H1 (cell line): ENCODE measurements around the gene SMIM44. TPM values are rescaled to one million over a fixed set of nuclear protein-coding genes. Genes with fewer than 3 reads are reported as not detected.
A peak's percentile ranks its signal among the peaks of the same experiment; 100 is the strongest.

Experiments used
- CTCF ChIA-PET: fragments of 300-600 bp; sonication (Branson Sonifier 250); formaldehyde crosslinking; loops from one replicate; lab custom pipeline; 2021; ENCODE audit not compliant: partially characterized antibody; lab: Charles Lee
- POLR2A ChIA-PET: fragments of 300-600 bp; sonication (Branson Sonifier 250); formaldehyde crosslinking; loops from one replicate; lab custom pipeline; 2021; ENCODE audit warnings: inconsistent platforms; ENCODE audit not compliant: partially characterized antibody; lab: Charles Lee
- DNase-seq, 2 experiments: peaks; one replicate each; pipeline versions ENCODE4 v3.0.0 to v3.0.0-alpha.2; 2010 to 2022; ENCODE audit warnings: low spot score in 2 of 2, low read depth in 1 of 2, mixed read lengths in 1 of 2
- FAIRE-seq: peaks from 2 replicates; lab custom pipeline; 2011; peaks lifted over from hg19 to GRCh38; lab: Jason Lieb, UNC
- H2AFZ ChIP-seq: 2 replicates; pipeline ENCODE4 v1.8.1; 2012; ENCODE audit warnings: low read length, inconsistent platforms
- H2AK5ac ChIP-seq: 2 replicates; pipeline ENCODE4 v1.6.1; 2013; ENCODE audit warnings: low read depth, low read length
- H2BK120ac ChIP-seq: replicated peaks from 2 replicates; pipeline ENCODE3; 2013; ENCODE audit warnings: low read depth, low read length, inconsistent platforms
- H2BK12ac ChIP-seq: 2 replicates; pipeline ENCODE4 v1.6.1; 2013; ENCODE audit warnings: low read depth, low read length
- H2BK15ac ChIP-seq: 2 replicates; pipeline ENCODE4 v1.6.1; 2013; ENCODE audit warnings: low read length
- H2BK20ac ChIP-seq: 2 replicates; pipeline ENCODE4 v1.6.1; 2013; ENCODE audit warnings: low read length
- H2BK5ac ChIP-seq: 2 replicates; pipeline ENCODE4 v1.6.1; 2013; ENCODE audit warnings: low read depth, low read length
- H3K14ac ChIP-seq: 2 replicates; pipeline ENCODE4 v1.6.1; 2013; ENCODE audit warnings: inconsistent platforms; ENCODE audit not compliant: insufficient read length
- H3K18ac ChIP-seq: 2 replicates; pipeline ENCODE4 v1.6.1; 2013; ENCODE audit warnings: low read length; ENCODE audit errors: extremely low read depth
- H3K23ac ChIP-seq: 2 replicates; pipeline ENCODE4 v1.6.1; 2013; ENCODE audit warnings: inconsistent platforms; ENCODE audit not compliant: insufficient read length
- H3K23me2 ChIP-seq: 2 replicates; pipeline ENCODE4 v1.6.1; 2013; ENCODE audit warnings: low read depth, low read length
- H3K27ac ChIP-seq: 2 replicates; pipeline ENCODE4 v1.6.1; 2011; ENCODE audit warnings: low read depth, low read length, inconsistent platforms
- H3K27me3 ChIP-seq, 4 experiments: replicated peaks in 1 of 4; 1 replicate in 1 of 4; 2 replicates in 3 of 4; pipeline versions ENCODE4 v1.6.1 to v1.8.1; 2011 to 2013; ENCODE audit warnings: low read length in 3 of 4, mild to moderate bottlenecking in 3 of 4, inconsistent platforms in 2 of 4, mixed read lengths in 2 of 4, moderate library complexity in 1 of 4; ENCODE audit not compliant: control insufficient read depth in 3 of 4, insufficient read depth in 3 of 4; ENCODE audit errors: extremely low read depth in 1 of 4
- H3K36me3 ChIP-seq, 4 experiments: 2 replicates each; pipeline versions ENCODE4 v1.6.1 to v1.8.1; 2011 to 2013; ENCODE audit warnings: mild to moderate bottlenecking in 4 of 4, low read length in 3 of 4, moderate library complexity in 2 of 4, control low read depth in 1 of 4, inconsistent platforms in 1 of 4; ENCODE audit not compliant: insufficient read depth in 4 of 4, control insufficient read depth in 2 of 4
- H3K4ac ChIP-seq: replicated peaks from 2 replicates; pipeline ENCODE3; 2013; ENCODE audit warnings: low read length, low read depth, mixed read lengths, inconsistent platforms; ENCODE audit not compliant: insufficient read length
- H3K4me1 ChIP-seq, 4 experiments: replicated peaks in 1 of 4; 1 replicate in 1 of 4; 2 replicates in 3 of 4; pipeline versions ENCODE4 v1.6.1 to v1.8.1; 2011 to 2013; ENCODE audit warnings: low read length in 3 of 4, inconsistent platforms in 2 of 4, mixed read lengths in 1 of 4; ENCODE audit not compliant: insufficient read depth in 4 of 4, control insufficient read depth in 3 of 4
- H3K4me2 ChIP-seq, 2 experiments: 2 replicates each; pipeline versions ENCODE4 v1.6.1 to v1.8.1; 2011 to 2013; ENCODE audit warnings: low read depth in 2 of 2, low read length in 2 of 2, control low read depth in 1 of 2, inconsistent platforms in 1 of 2, mild to moderate bottlenecking in 1 of 2; ENCODE audit not compliant: insufficient read depth in 1 of 2
- H3K4me3 ChIP-seq, 4 experiments: fragments of 200-600, 300-600 bp in 1 of 4; sonication (generic), shearing (Covaris generic), sonication (Bioruptor Twin) in 1 of 4; 2 replicates each; pipeline versions ENCODE4 v1.5.1 to v1.8.1; 2011 to 2016; ENCODE audit warnings: low read length in 4 of 4, low read depth in 3 of 4, control low read depth in 2 of 4, inconsistent platforms in 2 of 4, mild to moderate bottlenecking in 2 of 4, mixed read lengths in 1 of 4, moderate library complexity in 1 of 4; ENCODE audit not compliant: insufficient read depth in 2 of 4; ENCODE audit errors: extremely low read depth in 1 of 4
- H3K56ac ChIP-seq: replicated peaks from 2 replicates; pipeline ENCODE3; 2013; ENCODE audit warnings: low read depth, mild to moderate bottlenecking, mixed read lengths, low read length, inconsistent platforms; ENCODE audit not compliant: insufficient read length
- H3K79me1 ChIP-seq: 2 replicates; pipeline ENCODE4 v1.6.1; 2013; ENCODE audit warnings: low read depth, low read length, control low read depth
- H3K79me2 ChIP-seq, 2 experiments: 2 replicates each; pipeline versions ENCODE4 v1.6.1 to v1.8.1; 2012 to 2013; ENCODE audit warnings: low read length in 2 of 2, mild to moderate bottlenecking in 2 of 2, inconsistent platforms in 1 of 2; ENCODE audit not compliant: insufficient read depth in 2 of 2, control insufficient read depth in 1 of 2
- H3K9ac ChIP-seq, 4 experiments: replicated peaks in 1 of 4; 1 replicate in 1 of 4; 2 replicates in 3 of 4; pipeline versions ENCODE4 v1.6.1 to v1.8.1; 2011 to 2013; ENCODE audit warnings: low read depth in 3 of 4, low read length in 3 of 4, control low read depth in 2 of 4, mild to moderate bottlenecking in 2 of 4, moderate library complexity in 2 of 4, inconsistent platforms in 1 of 4; ENCODE audit errors: extremely low read depth in 1 of 4
- H3K9me3 ChIP-seq, 2 experiments: 2 replicates each; pipeline versions ENCODE4 v1.6.1 to v1.8.1; 2012 to 2013; ENCODE audit warnings: mild to moderate bottlenecking in 2 of 2, moderate library complexity in 2 of 2, control low read depth in 1 of 2, inconsistent platforms in 1 of 2, low read depth in 1 of 2, low read length in 1 of 2, mixed read lengths in 1 of 2; ENCODE audit not compliant: insufficient read depth in 2 of 2
- H4K20me1 ChIP-seq, 2 experiments: replicated peaks in 1 of 2; 2 replicates each; pipeline versions ENCODE3 to v1.8.1; 2011 to 2013; ENCODE audit warnings: inconsistent platforms in 2 of 2, low read length in 2 of 2, mild to moderate bottlenecking in 1 of 2; ENCODE audit not compliant: insufficient read depth in 2 of 2, control insufficient read depth in 1 of 2
- H4K5ac ChIP-seq: 2 replicates; pipeline ENCODE4 v1.6.1; 2013; ENCODE audit warnings: low read length, low read depth, mixed read lengths, inconsistent platforms; ENCODE audit not compliant: insufficient read length
- H4K8ac ChIP-seq: 2 replicates; pipeline ENCODE4 v1.8.0; 2013; ENCODE audit warnings: mild to moderate bottlenecking, moderate library complexity, low read length, inconsistent platforms; ENCODE audit not compliant: insufficient read depth; ENCODE audit errors: extremely low read depth
- H4K91ac ChIP-seq: replicated peaks from 2 replicates; pipeline ENCODE3; 2013; ENCODE audit warnings: low read length, mixed read lengths, inconsistent platforms; ENCODE audit not compliant: insufficient read length
- EP300 ChIP-seq, 2 experiments: IDR thresholded peaks; 1 replicate in 1 of 2; 2 replicates in 1 of 2; pipeline ENCODE4 v1.6.1; 2011 to 2012; ENCODE audit warnings: low read depth in 2 of 2, low read length in 2 of 2, mild to moderate bottlenecking in 2 of 2, borderline replicate concordance in 1 of 2, inconsistent platforms in 1 of 2, moderate library complexity in 1 of 2
- HDAC2 ChIP-seq, 2 experiments: fragments of 300-600 bp in 1 of 2; sonication (generic) in 1 of 2; IDR thresholded peaks; 2 replicates each; pipeline ENCODE4 v1.6.1; 2011 to 2012; ENCODE audit warnings: low read depth in 2 of 2, low read length in 2 of 2, mild to moderate bottlenecking in 2 of 2, moderate library complexity in 2 of 2, borderline replicate concordance in 1 of 2, inconsistent platforms in 1 of 2
- KDM5A ChIP-seq: fragments of 200-600 bp; IDR thresholded peaks from 2 replicates; pipeline ENCODE4 v1.7.1; 2012; ENCODE audit warnings: mild to moderate bottlenecking, low read length, inconsistent platforms, mixed read lengths
- WGBS, 2 experiments: shearing (Covaris generic) in 1 of 2; methylation state at CpG; one replicate each; pipeline versions ENCODE4 v1.1.6 to v1.1.7; 2013 to 2015; ENCODE audit warnings: low lambda C conversion rate in 2 of 2, mixed read lengths in 2 of 2, inconsistent platforms in 1 of 2, low coverage in 1 of 2, missing lambda C conversion rate in 1 of 2; ENCODE audit not compliant: insufficient replicate concordance in 2 of 2, insufficient coverage in 1 of 2, insufficient read length in 1 of 2; ENCODE audit errors: extremely low coverage in 1 of 2, missing lambda C conversion rate in 1 of 2; 5-methylcytosine and 5-hydroxymethylcytosine counted together
- polyA plus RNA-seq, 7 experiments: library from polyadenylated mRNA; depleted of rRNA in 3 of 7; stranded (reverse) in 5 of 7; unstranded in 2 of 7; fragments of >200 nt in 5 of 7; fragments of 200-250 nt in 2 of 7; gene quantifications; 1 replicate in 5 of 7; 2 replicates in 1 of 7; 4 replicates in 1 of 7; pipeline versions ENCODE4 v1.2.1 to v1.2.3, GENCODE V29; 2011 to 2013; ENCODE audit warnings: missing spikeins in 2 of 7, mixed read lengths in 2 of 7
- total RNA-seq: library from RNA; stranded (reverse); fragmentation: NEBNext Ultra II Directional; extraction: Animal tissue kit (Norgen Biotek cat#: 25700); gene quantifications from 2 replicates; pipeline ENCODE4 v1.2.1, GENCODE V29; 2021

SMIM44 gene
- total and polyA plus RNA-seq, 2 of the 8 experiments (the other 6 are each of a cell fraction or from before 2014, with no cell fraction given) = not detected

- no peak overlapping the region for H3K56ac ChIP-seq
- peaks cover 0 to 82% of the 10 kb centered on the region in 2 experiments; a peak in 2 of 4 replicates for H3K79me2 ChIP-seq
- H3K9ac ChIP-seq = no peak overlapping the region
- no peak overlapping the region for H3K14ac ChIP-seq
- ChIA-PET POLR2A (interaction anchor here (1.2 to 1.6 kb wide), 3 partner anchors 8 to 26 kb away, joined by 5 to 7 read pairs (median 5); partner anchors contain the start of gene TEKTIP1), CTCF (interaction anchor here (0.9 to 2.2 kb wide), 7 partner anchors 9 to 384 kb away, joined by 3 to 8 read pairs (median 5); partner anchors contain the start of gene TEKTIP1)
- peaks cover 15 to 34% of the 10 kb centered on the region in 2 experiments for H4K20me1 ChIP-seq
- no peak overlapping the region for H2BK120ac ChIP-seq
- DNase-seq (no peak), FAIRE-seq (no peak)
- H3K36me3 ChIP-seq = no peaks in the 10 kb centered on the region; a peak in 2 of 8 replicates
- TF ChIP-seq EP300 (IDR thresholded peaks at IDR 0.05; ENCODE audit: borderline replicate concordance in 1 of 2, low read depth in 2 of 2, low read length in 2 of 2) (no peak), HDAC2 (IDR thresholded peaks at IDR 0.05; ENCODE audit: borderline replicate concordance in 1 of 2, low read depth in 2 of 2, low read length in 2 of 2) (no peak), KDM5A (no peak)
- H2BK5ac ChIP-seq = no peak overlapping the region
- no peak overlapping the region for H3K18ac ChIP-seq
- H3K4ac ChIP-seq = no peak overlapping the region
- H3K23ac ChIP-seq = no peak overlapping the region
- no peaks in the 10 kb centered on the region for H3K9me3 ChIP-seq
- H2BK15ac ChIP-seq = no peak overlapping the region
- peaks cover 2% of the 10 kb centered on the region; the same call in 1 of the 2 replicates for H3K23me2 ChIP-seq
- H4K8ac ChIP-seq = no peak overlapping the region; the same call in 1 of the 2 replicates
- 0 out of 2 replicates have a peak overlapping the region, but pooled peaks have one; percentile 19 for H3K27ac ChIP-seq
- H2BK20ac ChIP-seq = no peak overlapping the region
- 91% methylated on average over 11 of the region's 17 CpGs; no CpG with 5 or more reads in 1 of the 2 experiments for WGBS, 2 experiments
- H4K91ac ChIP-seq = no peak overlapping the region
- H2AK5ac ChIP-seq = no peak overlapping the region
- no peaks in the 10 kb centered on the region for H3K27me3 ChIP-seq
- H3K4me2 ChIP-seq = no peak overlapping the region
- H3K79me1 ChIP-seq = peaks cover 41% of the 10 kb centered on the region
- no peak overlapping the region for H4K5ac ChIP-seq
- H2AFZ ChIP-seq = no peak overlapping the region
- H3K4me1 ChIP-seq = peaks cover 0 to 7% (median 4%) of the 10 kb centered on the region in 4 experiments; a peak in 6 of 7 replicates
- H2BK12ac ChIP-seq = no peak overlapping the region
- no peak overlapping the region for H3K4me3 ChIP-seq
Observed at GRCh38 chr19:3512562-3513228, 29.5 kb upstream of the SMIM44 start.
